ENCODE results near the gene KRTAP5-8. TPM values are rescaled to one million over a fixed set of nuclear protein-coding genes. Genes with fewer than 3 reads are reported as not detected.
"Not testable (repeated sequence)": the region's sequence is repeated elsewhere in the genome, so short reads cannot be mapped to it uniquely, and the experiment has no call there.

The KRTAP5-8 gene
- total RNA-seq, 4 donors from 2014 or later, result 3.8 to 8.9 (median 5.3) TPM; not detected in 1

DNA sequence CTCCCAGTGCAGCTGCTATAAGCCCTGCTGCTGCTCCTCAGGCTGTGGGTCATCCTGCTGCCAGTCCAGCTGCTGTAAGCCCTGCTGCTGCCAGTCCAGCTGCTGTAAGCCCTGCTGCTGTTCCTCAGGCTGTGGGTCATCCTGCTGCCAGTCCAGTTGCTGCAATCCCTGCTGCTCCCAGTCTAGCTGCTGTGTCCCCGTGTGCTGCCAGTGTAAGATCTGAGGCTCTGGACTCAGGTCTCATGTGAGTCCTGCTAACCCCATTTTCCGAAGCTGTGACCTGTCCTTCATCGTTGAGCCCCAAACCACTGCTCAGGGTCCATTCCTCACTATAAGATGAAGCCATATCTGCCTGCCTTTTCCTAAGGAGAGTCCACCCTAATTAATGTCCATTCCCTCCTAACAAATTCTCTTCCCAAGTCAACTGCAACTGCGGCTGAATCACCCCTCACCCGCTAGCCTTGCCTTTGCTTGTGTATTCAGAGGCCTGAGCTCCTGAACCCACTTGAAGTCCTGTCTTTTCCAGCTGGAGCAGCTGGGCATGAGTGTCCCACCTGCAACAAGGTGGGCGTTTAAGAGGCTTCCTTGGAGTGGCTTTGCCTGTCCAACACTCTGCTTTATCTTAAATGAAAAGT lies 10.1 kb upstream of the KRTAP5-8 start:
- Histone ChIP-seq H3K27ac (no peak overlapping the region), H3K4me3 (no peak overlapping the region), H3K4me1 (no peaks in the 10 kb centered on the region), H3K27me3 (no peaks in the 10 kb centered on the region), H3K9me3 (no peaks in the 10 kb centered on the region), H3K36me3 (no peaks in the 10 kb centered on the region)
- DNase-seq (ENCODE audit: low spot score in 2 of 2), result no peak
- 94% methylated on average over 6 of the region's 6 CpGs for WGBS
- TF ChIP-seq POLR2A (IDR thresholded peaks at IDR 0.05), result no peak
- no peak for TF ChIP-seq POLR2AphosphoS5 (IDR thresholded peaks at IDR 0.05)
- TF ChIP-seq, protein P1, sequence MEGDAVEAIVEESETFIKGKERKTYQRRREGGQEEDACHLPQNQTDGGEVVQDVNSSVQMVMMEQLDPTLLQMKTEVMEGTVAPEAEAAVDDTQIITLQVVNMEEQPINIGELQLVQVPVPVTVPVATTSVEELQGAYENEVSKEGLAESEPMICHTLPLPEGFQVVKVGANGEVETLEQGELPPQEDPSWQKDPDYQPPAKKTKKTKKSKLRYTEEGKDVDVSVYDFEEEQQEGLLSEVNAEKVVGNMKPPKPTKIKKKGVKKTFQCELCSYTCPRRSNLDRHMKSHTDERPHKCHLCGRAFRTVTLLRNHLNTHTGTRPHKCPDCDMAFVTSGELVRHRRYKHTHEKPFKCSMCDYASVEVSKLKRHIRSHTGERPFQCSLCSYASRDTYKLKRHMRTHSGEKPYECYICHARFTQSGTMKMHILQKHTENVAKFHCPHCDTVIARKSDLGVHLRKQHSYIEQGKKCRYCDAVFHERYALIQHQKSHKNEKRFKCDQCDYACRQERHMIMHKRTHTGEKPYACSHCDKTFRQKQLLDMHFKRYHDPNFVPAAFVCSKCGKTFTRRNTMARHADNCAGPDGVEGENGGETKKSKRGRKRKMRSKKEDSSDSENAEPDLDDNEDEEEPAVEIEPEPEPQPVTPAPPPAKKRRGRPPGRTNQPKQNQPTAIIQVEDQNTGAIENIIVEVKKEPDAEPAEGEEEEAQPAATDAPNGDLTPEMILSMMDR (IDR thresholded peaks at IDR 0.05), result no peak
- no peak for TF ChIP-seq EP300 (IDR thresholded peaks at IDR 0.05)

DNA sequence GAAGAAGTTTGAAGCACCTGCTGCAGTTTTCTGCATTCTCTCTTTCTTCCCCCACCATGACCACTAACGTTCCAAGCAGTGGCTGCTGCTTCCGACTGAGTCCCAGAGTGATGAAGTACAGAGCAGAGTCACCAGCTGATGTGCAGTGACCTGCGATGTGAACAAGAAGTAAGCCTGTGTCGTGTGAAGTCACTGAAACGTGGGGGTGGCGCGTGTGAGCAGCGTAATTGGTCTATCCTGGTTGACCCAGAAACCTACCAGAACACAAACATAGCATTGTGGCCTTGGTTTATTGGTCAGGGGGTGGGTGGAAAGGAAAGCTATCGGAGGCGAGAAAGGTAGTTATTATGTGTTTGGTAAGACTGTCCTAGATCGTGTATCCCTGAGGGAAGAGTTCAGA lies 7.2 kb upstream of the KRTAP5-8 start:
- Histone ChIP-seq H3K4me1 (no peaks in the 10 kb centered on the region), H3K27ac (no peak overlapping the region), H3K4me3 (no peak overlapping the region), H3K36me3 (no peaks in the 10 kb centered on the region), H3K27me3 (no peaks in the 10 kb centered on the region), H3K9me3 (no peaks in the 10 kb centered on the region)
- 87% methylated on average over 11 of the region's 11 CpGs for WGBS
- TF ChIP-seq, protein P1 (IDR thresholded peaks at IDR 0.05), result no peak
- TF ChIP-seq POLR2AphosphoS5 (IDR thresholded peaks at IDR 0.05) (no peak), POLR2A (IDR thresholded peaks at IDR 0.05) (no peak), EP300 (IDR thresholded peaks at IDR 0.05) (no peak)
- no peak for DNase-seq (ENCODE audit: low spot score in 2 of 2)

DNA sequence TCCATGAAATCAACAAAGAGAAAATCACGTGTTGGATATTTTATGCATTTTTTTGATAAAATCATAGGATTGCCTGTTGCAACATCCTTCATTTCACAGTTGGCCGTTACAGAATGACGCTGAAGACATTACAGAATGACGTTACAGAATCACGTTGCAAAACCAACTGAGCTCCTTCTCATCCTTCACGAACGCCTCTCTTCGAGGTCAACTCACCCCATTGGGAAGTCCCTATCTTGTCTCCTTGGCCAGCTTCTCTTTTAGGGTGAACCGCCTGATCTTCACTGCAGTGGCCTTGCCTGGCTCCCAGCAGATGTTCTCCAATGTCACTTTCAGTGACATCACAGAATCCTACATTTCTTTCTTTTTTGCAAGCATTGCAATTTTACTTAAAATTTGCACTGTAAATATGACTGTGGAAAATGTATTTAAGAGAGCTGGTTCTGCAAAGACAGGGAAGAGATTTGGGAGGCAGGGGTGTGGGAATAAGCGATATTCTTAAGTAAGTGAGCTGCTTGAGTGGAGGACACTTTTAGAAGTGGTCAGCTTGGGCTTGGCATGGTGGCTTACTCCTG lies 5.7 kb upstream of the KRTAP5-8 start:
- no peaks in the 10 kb centered on the region for H3K4me1 ChIP-seq
- DNase-seq (ENCODE audit: low spot score in 2 of 2), result no peak

DNA sequence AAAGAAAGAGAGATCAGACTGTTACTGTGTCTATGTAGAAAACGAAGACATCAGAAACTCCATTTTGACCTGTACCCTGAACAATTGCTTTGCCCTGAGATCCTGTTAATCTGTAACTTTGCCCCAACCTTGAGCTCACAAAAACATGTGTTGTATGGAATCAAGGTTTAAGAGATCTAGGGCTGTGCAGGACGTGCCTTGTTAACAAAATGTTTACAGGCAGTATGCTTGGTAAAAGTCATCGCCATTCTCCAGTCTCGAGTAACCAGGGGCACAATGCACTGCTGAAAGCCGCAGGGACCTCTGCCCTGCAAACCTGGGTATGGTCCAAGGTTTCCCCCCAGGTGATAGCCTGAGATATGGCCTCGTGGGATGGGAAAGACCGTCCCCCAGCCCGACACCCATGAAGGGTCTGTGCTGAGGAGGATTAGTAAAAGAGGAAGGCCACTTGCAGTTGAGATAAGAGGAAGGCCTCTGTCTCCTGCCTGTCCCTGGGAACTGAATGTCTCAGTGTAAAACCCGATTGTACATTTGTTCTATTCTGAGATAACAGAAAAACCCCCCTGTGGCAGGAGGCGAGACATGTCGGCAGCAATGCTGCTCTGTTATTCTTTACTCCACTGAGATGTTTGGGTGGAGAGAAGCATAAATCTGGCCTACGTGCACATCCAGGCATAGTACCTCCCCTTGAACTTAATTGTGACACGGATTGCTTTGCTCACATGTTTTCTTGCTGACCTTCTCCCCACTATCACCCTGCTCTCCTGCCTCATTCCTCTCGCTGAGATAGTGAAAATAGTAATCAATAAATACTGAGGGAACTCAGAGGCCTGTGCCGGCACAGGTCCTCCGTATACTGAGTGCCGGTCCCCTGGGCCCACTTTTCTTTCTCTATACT lies 2.9 kb upstream of the KRTAP5-8 start:
- not testable (repeated sequence) for DNase-seq (ENCODE audit: low spot score in 2 of 2); H3K27me3 ChIP-seq; H3K27ac ChIP-seq; H3K4me1 ChIP-seq; H3K4me3 ChIP-seq; H3K36me3 ChIP-seq; H3K9me3 ChIP-seq
- 76% methylated on average over 17 of the region's 17 CpGs for WGBS

More for the DNA sequence above, 5.7 kb upstream of the KRTAP5-8 start:
- no peaks in the 10 kb centered on the region for H3K9me3 ChIP-seq
- no peak overlapping the region for H3K27ac ChIP-seq
- no peak overlapping the region for H3K4me3 ChIP-seq
- no peaks in the 10 kb centered on the region for H3K36me3 ChIP-seq
- no peaks in the 10 kb centered on the region for H3K27me3 ChIP-seq
- TF ChIP-seq, protein P1 (IDR thresholded peaks at IDR 0.05), result no peak
- TF ChIP-seq POLR2A (IDR thresholded peaks at IDR 0.05) (no peak), EP300 (IDR thresholded peaks at IDR 0.05) (no peak), POLR2AphosphoS5 (IDR thresholded peaks at IDR 0.05) (no peak)
- WGBS, result 75% methylated on average over 10 of the region's 10 CpGs

DNA sequence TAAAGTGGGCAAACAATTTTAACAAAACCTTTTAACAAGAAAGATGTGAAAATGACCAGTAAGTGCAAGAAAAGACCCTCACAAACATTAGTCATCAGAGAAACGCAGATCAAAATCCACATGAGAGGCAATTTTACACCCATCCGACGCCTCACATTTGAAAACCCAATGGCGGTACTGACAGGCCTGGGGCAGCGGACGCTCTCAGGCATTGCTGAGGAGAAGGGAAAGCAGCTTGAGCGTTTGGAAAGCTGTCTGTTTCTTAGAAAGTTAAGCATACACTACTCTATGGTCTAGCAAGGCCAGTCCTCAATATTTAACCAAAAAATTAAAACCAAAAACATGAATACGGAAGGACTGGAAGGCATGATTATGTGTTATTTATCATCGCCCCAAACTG lies 2.0 kb upstream of the KRTAP5-8 start:
- WGBS, result 90% methylated on average over 9 of the region's 9 CpGs
- no peak for DNase-seq (ENCODE audit: low spot score in 2 of 2)
- H3K9me3 ChIP-seq, result no peaks in the 10 kb centered on the region

More for the DNA sequence above, 2.0 kb upstream of the KRTAP5-8 start:
- Histone ChIP-seq H3K4me1 (no peaks in the 10 kb centered on the region), H3K4me3 (no peak overlapping the region), H3K27me3 (no peaks in the 10 kb centered on the region), H3K27ac (no peak overlapping the region), H3K36me3 (no peaks in the 10 kb centered on the region)
- TF ChIP-seq POLR2A (IDR thresholded peaks at IDR 0.05) (no peak), POLR2AphosphoS5 (IDR thresholded peaks at IDR 0.05) (no peak), EP300 (IDR thresholded peaks at IDR 0.05) (no peak)
- TF ChIP-seq, protein P1 (IDR thresholded peaks at IDR 0.05), result no peak
